Activated CD4-positive, alpha-beta T cell treated with anti-CD3 and anti-CD28 coated beads for 36 hours (primary cell): ENCODE results near the gene ST6GALNAC3. TPM values are rescaled to one million over a fixed set of nuclear protein-coding genes. Genes with fewer than 3 reads are reported as not detected.

ENCODE experiments used
- ATAC-seq: fragments of 200-7000 bp; cut with Tn5 transposase; one replicate; pipeline ENCODE4 v1.10.0; 2021; ENCODE audit warnings: mild to moderate bottlenecking, moderate library complexity
- CTCF ChIA-PET: fragments of 350-600 bp; sonication (Branson Sonifier 250); formaldehyde crosslinking; loops from one replicate; lab custom pipeline; 2021; ENCODE audit warnings: antibody characterized with exemption; lab: Charles Lee
- POLR2A ChIA-PET: fragments of 350-600 bp; sonication (Branson Sonifier 250); formaldehyde crosslinking; loops from one replicate; lab custom pipeline; 2021; ENCODE audit warnings: antibody characterized with exemption, inconsistent platforms; lab: Charles Lee
- DNase-seq: peaks from one replicate; pipeline ENCODE4 v3.0.0-alpha.2; 2020
- H3K27ac Mint-ChIP-seq: one replicate; pipeline ENCODE4 v1.8.0; 2021; ENCODE audit warnings: mixed read lengths
- H3K27me3 Mint-ChIP-seq: one replicate; pipeline ENCODE4 v1.8.0; 2021; ENCODE audit warnings: mixed read lengths
- H3K36me3 Mint-ChIP-seq: one replicate; pipeline ENCODE4 v1.8.0; 2021; ENCODE audit warnings: low read depth, mixed read lengths
- H3K4me1 Mint-ChIP-seq: one replicate; pipeline ENCODE4 v1.8.0; 2021; ENCODE audit warnings: mixed read lengths
- H3K4me3 Mint-ChIP-seq: one replicate; pipeline ENCODE4 v1.8.0; 2021; ENCODE audit warnings: mild to moderate bottlenecking, moderate library complexity, mixed read lengths
- H3K9me3 Mint-ChIP-seq: one replicate; pipeline ENCODE4 v1.8.0; 2021; ENCODE audit warnings: low read depth, mixed read lengths
- intact Hi-C, 2 experiments: fragments of 100-400 bp; cut with DNase I in 1 of 2; cut with micrococcal nuclease in 1 of 2; formaldehyde crosslinking; loops; one replicate each; pipeline versions ENCODE4 v1.14.2 to v1.15.1; 2022 to 2024; cut with DNase I, micrococcal nuclease
- total RNA-seq, 2 experiments: library from RNA; stranded (reverse); gene quantifications; one replicate each; pipeline ENCODE4 v1.2.3, GENCODE V29; 2021

Gene ST6GALNAC3
- total RNA-seq, 2 experiments from 2014 or later: 0.73 to 1.1 TPM

DNA sequence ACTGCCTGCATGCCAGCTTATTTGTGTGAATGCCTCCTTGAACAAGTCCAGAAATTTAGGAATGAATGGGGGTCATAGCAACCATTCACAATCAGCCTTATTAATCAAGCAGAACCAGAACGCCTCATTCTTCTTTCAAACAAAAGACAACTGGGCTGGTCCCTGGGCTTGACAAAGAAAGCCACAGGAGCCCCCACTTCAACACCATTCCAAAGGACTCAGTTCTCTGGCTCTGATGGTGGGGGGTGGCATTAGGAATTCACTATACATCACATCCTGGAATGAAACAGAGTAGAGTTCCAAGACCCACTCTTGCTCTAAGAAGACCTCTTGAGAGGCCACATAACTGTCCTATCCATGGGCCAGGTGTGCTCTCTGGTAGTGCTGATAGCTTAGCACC lies 606.1 kb downstream of the ST6GALNAC3 start:
- no peaks in the 10 kb centered on the region for H3K9me3 Mint-ChIP-seq
- CTCF ChIA-PET: no interaction called here
- ATAC-seq (no peak), DNase-seq (no peak)
- H3K27me3 Mint-ChIP-seq: no peaks in the 10 kb centered on the region
- H3K4me3 Mint-ChIP-seq: no peak overlapping the region
- no peaks in the 10 kb centered on the region for H3K4me1 Mint-ChIP-seq
- no peak overlapping the region for H3K27ac Mint-ChIP-seq
- intact Hi-C loops: no loop called here
- H3K36me3 Mint-ChIP-seq: no peaks in the 10 kb centered on the region
- POLR2A ChIA-PET: no interaction called here

DNA sequence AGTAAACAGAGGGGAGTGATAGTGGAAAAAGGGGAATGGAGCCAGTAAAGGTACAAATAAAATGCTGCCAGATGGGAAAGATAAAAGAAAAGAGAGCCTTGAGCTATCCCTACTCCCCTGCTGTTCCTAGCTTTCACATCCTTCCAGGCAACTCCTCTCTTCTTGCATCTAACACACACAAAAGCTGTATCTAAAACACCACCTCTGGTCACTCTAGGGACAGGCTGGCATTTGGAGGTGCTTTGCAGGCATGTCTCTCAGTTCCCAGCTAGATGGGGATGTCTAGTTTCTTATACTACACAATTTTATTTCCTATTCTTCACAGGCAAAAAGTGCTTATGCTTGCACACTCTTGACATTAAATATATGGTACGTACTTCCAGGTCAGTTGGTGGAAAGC lies 607.6 kb downstream of the ST6GALNAC3 start:
- intact Hi-C loops: no loop called here
- no peaks in the 10 kb centered on the region for H3K9me3 Mint-ChIP-seq
- no peaks in the 10 kb centered on the region for H3K27me3 Mint-ChIP-seq
- ATAC-seq: no peak
- no peaks in the 10 kb centered on the region for H3K36me3 Mint-ChIP-seq
- no peak for DNase-seq
- H3K27ac Mint-ChIP-seq: no peak overlapping the region
- no peak overlapping the region for H3K4me3 Mint-ChIP-seq
- CTCF ChIA-PET: interaction anchor here (0.8 kb wide), 1 partner anchor 12 kb away, joined by 3 read pairs; no protein-coding TSS in a partner anchor
- H3K4me1 Mint-ChIP-seq: no peaks in the 10 kb centered on the region
- POLR2A ChIA-PET: no interaction called here

Other genes starting within 250 kb of the ST6GALNAC3 start
- gene ASB17, start 142.3 kb upstream of the ST6GALNAC3 start, total RNA-seq: not detected